Activated CD4-positive, alpha-beta T cell treated with anti-CD3 and anti-CD28 coated beads, Interleukin-2, amount 50 U/mL, for 4 hours (primary cell): ENCODE data around the gene EPC1.
"Not testable (repeated sequence)": the region's sequence is repeated elsewhere in the genome, so short reads cannot be mapped to it uniquely, and the experiment has no call there.

Experiments used
- DNase-seq, 2 experiments: peaks; one replicate each; pipeline ENCODE4 v3.0.0-alpha.2; 2020

Gene EPC1

GRCh38 chr10:32372000-32372875, 25.3 kb upstream of the EPC1 start:
- DNase-seq, result no peak

- no peak for DNase-seq
Observed at GRCh38 chr10:32371101-32371500, 24.1 kb upstream of the EPC1 start.

- peak; percentile 77 to 79 for DNase-seq
Observed at GRCh38 chr10:32367793-32368453, 21.0 kb upstream of the EPC1 start.

DNA sequence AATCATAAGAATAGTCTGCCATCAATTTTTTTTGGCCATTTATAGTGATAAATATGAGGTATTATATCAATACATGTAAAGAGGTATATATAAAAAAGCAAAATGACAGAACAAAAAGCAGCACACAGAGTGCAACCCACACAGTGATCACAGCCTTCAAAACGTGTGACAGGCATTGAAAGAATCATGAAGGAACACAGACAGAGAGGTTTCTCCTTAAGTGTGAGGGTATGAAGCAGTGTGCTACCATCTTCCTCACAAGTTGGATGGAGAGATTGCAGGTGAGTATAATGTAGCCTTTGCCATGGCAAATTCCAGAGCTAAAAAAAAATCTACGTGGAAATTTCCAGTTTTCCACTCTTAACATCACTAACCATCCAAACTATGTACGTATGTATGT, 19.6 kb upstream of the EPC1 start:
- DNase-seq, result no peak

DNA sequence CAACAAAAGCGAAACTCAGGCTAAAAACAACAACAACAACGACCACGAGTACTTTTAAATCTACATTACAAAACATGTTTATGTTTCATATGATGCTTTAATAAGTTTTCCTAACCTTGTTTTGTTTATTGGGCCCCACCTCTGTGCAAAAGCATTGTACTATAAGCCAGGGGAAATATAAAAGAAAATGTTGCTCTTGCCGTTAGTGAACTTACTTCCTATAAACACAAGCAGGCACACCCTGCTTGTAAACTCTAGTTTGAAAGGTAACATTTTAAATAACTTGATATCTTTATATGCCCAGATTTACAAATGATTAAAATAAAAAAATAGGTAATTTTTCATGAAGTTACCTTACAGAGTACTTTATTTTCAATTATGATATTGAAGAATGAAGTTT, 19.2 kb upstream of the EPC1 start:
- no peak for DNase-seq

DNA sequence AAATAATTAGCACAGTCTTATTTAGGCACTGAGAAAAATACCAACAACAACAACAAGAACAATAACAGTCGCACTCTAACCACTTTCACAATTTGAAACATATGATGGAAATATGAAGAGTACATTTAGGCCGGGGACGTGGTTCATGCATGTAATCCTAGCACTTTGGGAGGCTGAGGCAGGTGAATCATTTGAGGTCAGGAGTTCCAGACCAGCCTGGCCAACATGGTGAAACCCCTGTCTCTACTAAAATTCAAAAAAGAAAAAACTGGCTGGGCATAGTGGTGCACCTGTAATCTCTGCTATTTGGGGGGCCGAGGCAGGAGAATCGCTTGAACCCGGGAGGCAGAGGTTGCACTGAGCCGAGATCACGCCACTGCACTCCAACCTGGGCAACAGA, 18.4 kb upstream of the EPC1 start:
- not testable (repeated sequence) for DNase-seq

DNA sequence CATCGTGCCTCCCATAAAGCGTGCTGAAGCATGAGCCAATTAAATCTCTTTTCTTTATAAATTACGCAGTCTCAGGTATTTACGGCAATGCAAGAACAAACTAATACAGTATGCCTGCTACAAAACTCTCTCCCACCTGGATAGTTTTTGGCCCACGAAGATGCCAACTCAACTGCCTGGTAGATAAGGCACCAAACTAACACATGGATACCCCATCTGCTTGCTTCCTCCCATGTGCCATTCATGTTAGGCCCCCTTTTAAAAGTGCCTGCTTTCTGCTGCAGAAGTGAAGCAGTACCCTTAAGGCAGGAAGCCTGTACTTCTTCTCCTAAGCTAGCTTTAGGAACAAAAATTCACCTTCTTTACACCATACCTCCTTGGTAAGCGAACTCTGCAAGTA, 15.6 kb upstream of the EPC1 start:
- DNase-seq, result no peak

DNA sequence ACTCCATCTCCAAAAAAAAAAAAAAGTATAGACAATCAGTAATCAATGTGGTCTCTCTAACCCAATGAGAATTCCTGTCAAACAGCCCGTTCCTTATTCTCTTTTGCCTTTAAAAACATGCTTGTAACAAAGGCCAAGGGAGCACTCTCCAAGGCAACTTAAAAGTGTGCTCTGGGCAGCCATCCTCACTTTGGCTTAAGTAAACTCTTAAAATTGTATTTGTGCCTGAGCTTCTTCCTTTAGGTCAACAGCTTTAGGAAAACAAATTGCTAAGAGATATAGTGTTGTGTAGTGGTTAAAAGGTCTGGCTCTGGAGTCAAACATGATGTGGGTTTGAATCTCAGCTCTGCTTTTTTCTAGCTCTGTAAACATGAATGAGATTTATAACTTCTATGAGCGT, 13.9 kb upstream of the EPC1 start:
- DNase-seq, result no peak

GRCh38 chr10:32360241-32360640, 13.3 kb upstream of the EPC1 start:
- DNase-seq, result no peak

GRCh38 chr10:32357056-32357735, 10.2 kb upstream of the EPC1 start:
- no peak for DNase-seq

GRCh38 chr10:32354690-32355089, 7.7 kb upstream of the EPC1 start:
- not testable (repeated sequence) for DNase-seq

GRCh38 chr10:32350811-32351350, 3.9 kb upstream of the EPC1 start:
- no peak for DNase-seq

DNA sequence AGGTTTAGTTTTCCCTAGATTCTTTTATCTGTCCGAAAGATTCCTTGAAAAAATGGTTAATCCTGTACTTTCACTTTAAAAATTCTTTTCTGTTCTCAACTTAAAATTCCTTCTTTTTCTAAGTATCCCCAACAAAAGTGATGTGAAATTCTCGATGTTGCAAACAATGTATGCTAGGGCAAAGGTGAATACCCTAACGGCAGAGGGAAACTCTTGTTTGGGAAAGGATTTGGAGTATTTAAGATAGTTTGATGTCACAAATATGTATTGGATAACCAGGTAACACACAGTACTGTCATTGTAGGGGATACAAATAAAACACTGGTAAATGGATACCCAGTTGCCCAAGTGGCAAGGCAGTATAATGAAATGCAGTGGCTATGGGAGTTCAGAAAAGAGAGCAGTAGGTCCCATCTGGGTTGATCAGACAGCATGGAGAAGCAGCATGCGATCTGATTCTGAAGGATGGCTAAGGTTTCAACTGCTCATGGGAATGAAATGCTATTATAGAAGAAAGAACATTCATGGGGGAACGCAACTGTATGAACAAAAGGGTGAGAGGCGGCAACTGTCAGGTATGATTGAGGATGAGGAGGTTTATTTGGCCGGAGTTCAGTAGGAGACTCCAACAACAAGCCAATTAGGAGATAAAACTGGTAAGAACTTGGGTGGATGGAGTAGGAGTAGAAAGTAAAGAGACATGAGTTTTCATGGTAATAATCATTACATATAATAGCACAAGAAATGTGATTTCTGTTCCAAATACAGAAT, 3.2 kb upstream of the EPC1 start:
- DNase-seq, result no peak

GRCh38 chr10:32349199-32349585, 2.2 kb upstream of the EPC1 start:
- no peak for DNase-seq

DNA sequence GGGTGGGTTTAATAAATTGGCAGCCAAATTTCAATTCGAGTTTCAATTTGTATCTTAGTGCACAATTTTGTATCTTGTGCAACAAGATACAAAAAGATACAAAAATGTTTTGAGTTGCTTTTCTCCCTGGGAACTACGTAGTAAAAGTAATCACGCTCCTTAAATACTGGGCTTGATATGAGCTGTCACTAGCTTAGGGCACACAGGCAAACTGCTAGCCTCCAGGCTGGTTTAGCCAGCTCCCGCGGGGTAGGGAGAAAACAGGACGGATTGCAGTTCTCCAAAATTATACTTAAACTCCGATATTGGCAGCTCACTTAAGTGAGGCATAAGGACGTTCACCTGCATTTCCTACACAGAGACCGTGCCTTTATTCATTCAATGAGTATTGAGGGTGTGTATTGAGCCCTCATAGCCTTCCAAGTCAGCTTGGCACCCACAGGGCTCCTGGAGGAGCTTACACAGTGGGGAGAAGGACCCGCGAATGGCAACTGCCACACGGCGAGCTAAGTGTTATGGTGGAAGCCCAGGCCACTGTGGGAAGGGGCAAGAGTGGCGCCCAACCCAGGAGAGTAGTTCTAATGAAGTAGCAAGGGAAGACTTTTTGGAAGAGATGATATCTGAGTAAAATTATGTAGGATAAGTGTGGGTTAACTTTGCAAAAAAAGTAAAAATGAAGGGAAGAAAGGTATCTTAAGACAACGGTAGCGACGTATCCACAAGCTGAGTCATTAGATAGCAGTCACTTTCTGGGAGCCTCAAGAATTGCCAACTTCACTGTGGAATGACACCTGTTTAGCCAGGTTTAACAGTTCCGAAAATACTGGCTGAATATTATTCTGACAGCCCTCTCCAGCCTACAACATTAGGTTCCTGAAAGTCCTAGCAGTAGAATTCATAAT, 1.6 kb upstream of the EPC1 start:
- DNase-seq, result no peak

GRCh38 chr10:32347363-32348022, 535 bp upstream of the EPC1 start:
- peak in 1 of 2 experiments; percentile 21 for DNase-seq

DNA sequence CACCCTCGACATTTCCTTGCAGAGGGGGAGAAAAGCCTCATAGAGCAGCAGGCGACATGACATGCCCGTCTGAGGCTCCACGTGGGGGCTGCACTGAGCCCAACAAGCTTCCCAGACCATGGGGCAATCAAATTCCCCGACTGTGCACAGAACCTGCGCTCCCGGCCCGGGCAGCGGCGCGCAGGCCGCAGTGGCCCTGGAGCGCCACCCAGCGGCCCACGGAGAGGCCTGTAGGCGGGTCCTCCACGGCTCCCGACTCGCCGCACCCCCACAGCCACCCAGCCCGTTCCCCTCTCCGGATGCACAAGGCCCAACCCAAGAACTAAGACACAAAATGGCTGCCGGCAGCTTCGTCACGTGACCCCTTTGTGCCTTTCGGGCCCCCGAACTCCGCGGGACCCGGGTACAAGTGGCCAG, 816 bp downstream of the EPC1 start:
- DNase-seq, result peak; percentile 93 to 95

DNA sequence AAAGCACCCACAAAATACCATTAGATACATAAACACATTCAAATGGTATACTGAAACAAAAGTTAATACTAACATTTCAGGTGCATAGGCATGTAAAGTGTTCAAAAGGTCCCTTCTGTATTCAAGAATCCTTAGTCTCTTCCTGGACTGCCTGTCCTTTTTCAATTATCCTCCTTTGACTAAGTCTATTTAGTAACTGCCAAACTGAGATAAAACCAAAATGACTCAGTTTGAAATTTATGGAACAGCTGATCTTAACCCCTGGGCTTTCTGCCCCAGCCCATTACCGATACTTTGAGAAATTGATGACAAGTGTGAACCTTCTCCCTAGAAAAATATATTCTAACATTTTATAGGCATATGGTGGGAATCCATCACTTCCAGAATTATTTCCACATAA, 5.4 kb downstream of the EPC1 start:
- DNase-seq, result no peak

- no peak for DNase-seq
Observed at GRCh38 chr10:32340596-32341180, 6.3 kb downstream of the EPC1 start.

- no peak for DNase-seq
Observed at GRCh38 chr10:32338262-32338661, 8.7 kb downstream of the EPC1 start.

DNA sequence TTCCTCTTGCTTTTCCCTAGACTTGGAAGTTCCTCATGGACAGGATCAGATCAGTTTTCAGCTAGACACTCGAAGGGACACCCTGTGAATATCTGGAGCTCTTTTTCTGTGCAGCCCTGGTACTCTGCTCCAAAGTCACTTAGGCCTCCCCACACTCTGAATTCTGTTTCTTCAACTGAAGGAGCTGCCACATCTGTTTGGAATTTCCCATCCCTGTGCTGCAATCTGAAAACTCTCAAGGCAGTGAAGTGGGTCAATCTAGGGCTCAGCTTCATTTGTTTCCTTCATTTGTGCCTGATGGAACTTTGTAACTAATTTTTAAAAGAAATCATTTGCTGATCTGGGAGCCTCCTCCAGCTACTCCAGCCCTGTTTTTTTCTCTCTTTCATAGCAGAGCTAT, 9.6 kb downstream of the EPC1 start:
- DNase-seq, result no peak
